ENCODE measurements around the gene PSG4. TPM values are rescaled to one million over a fixed set of nuclear protein-coding genes. Genes with fewer than 3 reads are reported as not detected.
"Not testable (repeated sequence)": the region's sequence is repeated elsewhere in the genome, so short reads cannot be mapped to it uniquely, and the experiment has no call there.

Gene PSG4
- total RNA-seq, 3 donors from 2014 or later, result not detected

- not testable (repeated sequence) for H3K4me3 Mint-ChIP-seq; H3K9me3 Mint-ChIP-seq; H3K4me1 Mint-ChIP-seq (ENCODE audit: low read depth); H3K36me3 Mint-ChIP-seq (ENCODE audit: insufficient read depth); DNase-seq; ATAC-seq
- peaks cover 12% of the 10 kb centered on the region for H3K27me3 Mint-ChIP-seq (ENCODE audit: low read depth)
Measured at GRCh38 chr19:43181869-43182771, 23.3 kb downstream of the PSG4 start.

DNA sequence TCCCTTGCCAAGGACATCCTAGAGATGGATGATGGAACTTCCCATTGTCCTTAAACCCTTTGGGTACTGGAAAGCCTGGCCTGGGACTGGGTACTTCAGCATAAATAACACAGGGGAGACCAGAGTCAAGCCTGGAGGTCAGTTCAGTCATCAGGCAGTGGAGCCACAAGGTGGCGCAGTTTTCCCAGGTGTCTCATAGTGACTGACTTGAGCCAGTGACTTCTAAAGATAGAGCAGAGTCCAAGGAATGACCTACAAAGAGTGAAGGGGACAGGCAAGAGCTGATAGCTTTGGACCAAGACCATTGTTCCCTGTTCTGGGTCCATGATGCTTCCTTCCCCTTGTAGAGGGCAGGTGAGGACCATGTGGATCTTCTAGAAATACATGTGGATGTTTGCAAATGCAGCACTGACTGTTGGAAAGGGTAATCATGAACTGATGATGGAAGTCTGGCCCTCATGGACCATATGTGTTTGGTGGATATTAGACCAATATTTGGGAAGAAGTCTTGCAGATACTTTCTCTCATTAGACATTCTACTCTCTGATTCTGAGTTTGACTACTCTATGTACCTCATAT is 25.8 kb downstream of the PSG4 start:
- not testable (repeated sequence) for H3K4me1 Mint-ChIP-seq (ENCODE audit: low read depth); DNase-seq; H3K9me3 Mint-ChIP-seq; H3K36me3 Mint-ChIP-seq (ENCODE audit: insufficient read depth); H3K4me3 Mint-ChIP-seq; ATAC-seq
- peaks cover 12% of the 10 kb centered on the region for H3K27me3 Mint-ChIP-seq (ENCODE audit: low read depth)

- H3K9me3 Mint-ChIP-seq; ATAC-seq; H3K4me1 Mint-ChIP-seq (ENCODE audit: low read depth); H3K4me3 Mint-ChIP-seq; DNase-seq; H3K36me3 Mint-ChIP-seq (ENCODE audit: insufficient read depth): not testable (repeated sequence)
- H3K27me3 Mint-ChIP-seq (ENCODE audit: low read depth), result peaks cover 12% of the 10 kb centered on the region
Measured at GRCh38 chr19:43178577-43178976, 26.9 kb downstream of the PSG4 start.

GRCh38 chr19:43165906-43166305 is 39.5 kb downstream of the PSG4 start:
- not testable (repeated sequence) for H3K4me1 Mint-ChIP-seq (ENCODE audit: low read depth); H3K4me3 Mint-ChIP-seq; H3K36me3 Mint-ChIP-seq (ENCODE audit: insufficient read depth)

GRCh38 chr19:43163135-43163534 is 42.3 kb downstream of the PSG4 start:
- H3K4me3 Mint-ChIP-seq; H3K9me3 Mint-ChIP-seq; H3K4me1 Mint-ChIP-seq (ENCODE audit: low read depth); DNase-seq; H3K27me3 Mint-ChIP-seq (ENCODE audit: low read depth); ATAC-seq; H3K36me3 Mint-ChIP-seq (ENCODE audit: insufficient read depth): not testable (repeated sequence)

More at GRCh38 chr19:43165906-43166305, 39.5 kb downstream of the PSG4 start:
- not testable (repeated sequence) for DNase-seq, ATAC-seq, H3K9me3 Mint-ChIP-seq
- peaks cover 27% of the 10 kb centered on the region for H3K27me3 Mint-ChIP-seq (ENCODE audit: low read depth)

DNA sequence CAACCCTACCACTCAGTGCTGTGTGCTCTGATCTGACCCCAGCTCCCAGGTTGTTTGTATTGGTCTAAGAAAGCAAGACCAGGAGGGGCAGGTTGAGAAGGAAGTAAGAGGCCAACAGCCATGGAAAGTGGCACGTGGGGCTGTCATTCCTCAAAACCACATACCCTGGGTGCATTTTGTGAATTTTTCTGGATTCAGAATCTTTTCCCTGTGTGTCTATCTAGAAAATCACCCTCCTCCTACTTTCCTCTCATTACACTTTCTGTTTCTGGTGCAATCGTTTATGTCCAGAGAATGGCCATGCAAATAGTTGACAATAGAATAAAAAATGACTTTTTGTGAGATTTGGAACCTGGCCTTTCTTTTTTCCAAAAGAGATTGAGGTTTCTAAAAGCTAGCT is 43.2 kb downstream of the PSG4 start:
- not testable (repeated sequence) for H3K4me3 Mint-ChIP-seq; DNase-seq; H3K27me3 Mint-ChIP-seq (ENCODE audit: low read depth); H3K36me3 Mint-ChIP-seq (ENCODE audit: insufficient read depth); ATAC-seq; H3K9me3 Mint-ChIP-seq; H3K4me1 Mint-ChIP-seq (ENCODE audit: low read depth)

DNA sequence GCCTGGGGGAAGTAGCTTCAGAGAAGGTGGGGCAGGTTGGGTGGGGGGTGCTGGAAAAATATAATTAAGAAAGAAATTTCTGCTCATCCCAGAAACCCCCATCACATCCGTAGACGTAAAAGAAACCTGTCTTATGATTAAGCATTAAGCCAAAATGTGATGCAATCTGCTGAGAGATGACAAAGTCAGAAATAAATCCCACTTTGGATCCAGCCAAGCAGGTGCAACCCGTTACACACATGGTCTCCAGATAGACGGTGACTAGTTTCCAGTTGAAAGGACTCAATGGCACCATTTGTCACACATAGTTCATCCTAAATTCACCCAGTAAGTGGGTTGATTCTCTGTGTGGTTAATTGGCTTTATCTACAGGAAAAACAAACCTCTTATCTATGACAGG is 53.2 kb downstream of the PSG4 start:
- H3K9me3 Mint-ChIP-seq, result peaks cover 10% of the 10 kb centered on the region
- H3K4me1 Mint-ChIP-seq (ENCODE audit: low read depth), result no peaks in the 10 kb centered on the region
- no peaks in the 10 kb centered on the region for H3K36me3 Mint-ChIP-seq (ENCODE audit: insufficient read depth)
- H3K4me3 Mint-ChIP-seq, result no peak overlapping the region
- DNase-seq (no peak), ATAC-seq (no peak)
- peaks cover 5% of the 10 kb centered on the region for H3K27me3 Mint-ChIP-seq (ENCODE audit: low read depth)

- H3K9me3 Mint-ChIP-seq; H3K4me1 Mint-ChIP-seq (ENCODE audit: low read depth); H3K36me3 Mint-ChIP-seq (ENCODE audit: insufficient read depth); ATAC-seq; H3K4me3 Mint-ChIP-seq; DNase-seq: not testable (repeated sequence)
- H3K27me3 Mint-ChIP-seq (ENCODE audit: low read depth), result peaks cover 12% of the 10 kb centered on the region
Measured at GRCh38 chr19:43149788-43150187, 55.6 kb downstream of the PSG4 start.

DNA sequence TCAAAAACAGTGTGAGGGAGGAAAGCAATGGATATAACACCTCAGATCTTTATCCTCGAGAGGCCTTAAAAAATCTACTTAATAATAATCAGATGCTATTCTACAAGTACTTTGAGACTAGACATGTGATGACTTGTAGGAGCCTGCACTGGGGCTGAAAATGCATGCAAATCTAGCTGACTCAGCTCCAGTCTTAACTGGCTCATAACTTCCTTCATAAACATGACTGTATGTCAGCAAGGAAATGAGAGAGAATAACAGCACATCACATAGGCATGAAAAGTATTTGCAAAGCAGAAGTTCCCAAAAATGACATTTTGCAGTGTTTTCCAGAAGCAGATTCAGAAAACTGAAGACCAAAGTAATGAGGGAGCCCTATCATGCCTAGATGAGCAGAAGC is 57.2 kb downstream of the PSG4 start:
- no peak for DNase-seq
- Mint-ChIP-seq H3K27me3 (ENCODE audit: low read depth) (peaks cover 12% of the 10 kb centered on the region), H3K4me1 (ENCODE audit: low read depth) (no peaks in the 10 kb centered on the region), H3K9me3 (no peaks in the 10 kb centered on the region), H3K36me3 (ENCODE audit: insufficient read depth) (no peaks in the 10 kb centered on the region), H3K4me3 (no peak overlapping the region)
- no peak for ATAC-seq

Other genes starting within 250 kb of the PSG4 start
- gene PSG11, start 179.2 kb downstream of the PSG4 start, total RNA-seq, result not detected
- gene PSG2, start 122.9 kb downstream of the PSG4 start, total RNA-seq, result not detected
- gene PSG5, start 19.1 kb downstream of the PSG4 start, total RNA-seq, result not detected
- gene PSG9, start 63.9 kb upstream of the PSG4 start, total RNA-seq, result not detected
- not detected for gene CD177, start 148.0 kb upstream of the PSG4 start, total RNA-seq
- not detected for gene TEX101, start 209.3 kb upstream of the PSG4 start, total RNA-seq

All from activated T-cell treated with anti-CD3 and anti-CD28 coated beads, Interleukin-2, amount 50 U/mL, for 4 hours (primary cell).